T-cell (primary cell): ENCODE results near the gene TBC1D2. TPM values are rescaled to one million over a fixed set of nuclear protein-coding genes. Genes with fewer than 3 reads are reported as not detected.
"Not testable (repeated sequence)": the region's sequence is repeated elsewhere in the genome, so short reads cannot be mapped to it uniquely, and the experiment has no call there.

ENCODE experiments used
- ATAC-seq, 4 experiments: fragments of 200-7000 bp in 3 of 4; fragments of 150-1000 bp in 1 of 4; cut with Tn5 transposase; replicated peaks in 1 of 4; 1 replicate in 3 of 4; 2 replicates in 1 of 4; pipeline ENCODE4 v1.10.0; 2021; ENCODE audit warnings: moderate library complexity in 3 of 4, mild to moderate bottlenecking in 2 of 4, moderate number of reproducible peaks in 1 of 4
- CTCF ChIA-PET, 2 donors: fragments of 300-600 bp; sonication (Branson Sonifier 250); formaldehyde crosslinking; loops; one replicate each; lab custom pipeline; 2022; ENCODE audit warnings: antibody characterized with exemption in 2 of 2; lab: Charles Lee
- POLR2A ChIA-PET, 2 donors: fragments of 300-600 bp; sonication (Branson Sonifier 250); formaldehyde crosslinking; loops; one replicate each; lab custom pipeline; 2022; ENCODE audit warnings: antibody characterized with exemption in 2 of 2; lab: Charles Lee
- DNase-seq, 35 experiments: peaks; one replicate each; pipeline versions ENCODE4 v3.0.0 to v3.0.0-alpha.2; 2013 to 2023
- H3K27ac ChIP-seq: one replicate; pipeline ENCODE4 v1.5.1; 2013; ENCODE audit warnings: low read length
- H3K27me3 ChIP-seq, 2 experiments: replicated peaks in 1 of 2; 1 replicate in 1 of 2; 2 replicates in 1 of 2; pipeline versions ENCODE4 v1.6.1 to v1.7.0; 2013; ENCODE audit warnings: low read length in 1 of 2, mixed read lengths in 1 of 2; ENCODE audit not compliant: control insufficient read depth in 2 of 2, insufficient read depth in 2 of 2; ENCODE audit errors: extremely low read depth in 1 of 2
- H3K36me3 ChIP-seq, 2 donors: 1 replicate in 1 of 2; 2 replicates in 1 of 2; pipeline versions ENCODE4 v1.6.1 to v1.7.0; 2013; ENCODE audit warnings: low read length in 1 of 2; ENCODE audit not compliant: control insufficient read depth in 2 of 2, insufficient read depth in 1 of 2; ENCODE audit errors: extremely low read depth in 1 of 2
- H3K4me1 ChIP-seq, 2 experiments: 1 replicate in 1 of 2; 2 replicates in 1 of 2; pipeline versions ENCODE4 v1.6.1 to v1.7.0; 2013; ENCODE audit warnings: low read length in 2 of 2, mixed read lengths in 1 of 2; ENCODE audit not compliant: insufficient read depth in 2 of 2, control insufficient read depth in 1 of 2; ENCODE audit errors: extremely low read depth in 1 of 2
- H3K4me3 ChIP-seq, 2 donors: 1 replicate in 1 of 2; 2 replicates in 1 of 2; pipeline versions ENCODE4 v1.5.1 to v1.7.0; 2013; ENCODE audit warnings: mild to moderate bottlenecking in 2 of 2, low read length in 1 of 2, moderate library complexity in 1 of 2; ENCODE audit not compliant: control insufficient read depth in 1 of 2; ENCODE audit errors: extremely low read depth in 1 of 2
- H3K9me3 ChIP-seq: 2 replicates; pipeline ENCODE4 v1.7.0; 2013
- H3K27ac Mint-ChIP-seq, 2 donors: one replicate each; pipeline ENCODE4 v1.8.0; 2020 to 2021; ENCODE audit warnings: mild to moderate bottlenecking in 2 of 2, mixed read lengths in 2 of 2
- H3K27me3 Mint-ChIP-seq, 2 donors: one replicate each; pipeline ENCODE4 v1.8.0; 2021 to 2022; ENCODE audit warnings: mixed read lengths in 2 of 2
- H3K36me3 Mint-ChIP-seq: one replicate; pipeline ENCODE4 v1.8.0; 2021; ENCODE audit warnings: mixed read lengths
- H3K4me1 Mint-ChIP-seq, 3 donors: one replicate each; pipeline ENCODE4 v1.8.0; 2020 to 2022; ENCODE audit warnings: mixed read lengths in 3 of 3, mild to moderate bottlenecking in 1 of 3
- H3K4me3 Mint-ChIP-seq, 3 donors: one replicate each; pipeline ENCODE4 v1.8.0; 2020 to 2022; ENCODE audit warnings: mild to moderate bottlenecking in 3 of 3, mixed read lengths in 3 of 3, moderate library complexity in 3 of 3
- H3K9me3 Mint-ChIP-seq, 3 donors: one replicate each; pipeline ENCODE4 v1.8.0; 2020 to 2022; ENCODE audit warnings: mixed read lengths in 3 of 3
- WGBS: methylation state at CpG from one replicate; pipeline ENCODE4 v1.1.5; 2013; ENCODE audit warnings: missing lambda C conversion rate; ENCODE audit not compliant: insufficient coverage; 5-methylcytosine and 5-hydroxymethylcytosine counted together
- total RNA-seq, 35 experiments: library from RNA in 6 of 35; stranded (reverse) in 6 of 35; fragments of 120-200 nt in 1 of 35; gene quantifications; one replicate each; pipeline versions ENCODE4 v1.2.1 to v1.2.4 and lab custom pipeline; 2013 to 2026

Gene TBC1D2
- total RNA-seq, 5 donors from 2014 or later (not counting 1 experiment from before 2014, with no cell fraction given), result 4.5 to 10.7 (median 7.1) TPM

DNA sequence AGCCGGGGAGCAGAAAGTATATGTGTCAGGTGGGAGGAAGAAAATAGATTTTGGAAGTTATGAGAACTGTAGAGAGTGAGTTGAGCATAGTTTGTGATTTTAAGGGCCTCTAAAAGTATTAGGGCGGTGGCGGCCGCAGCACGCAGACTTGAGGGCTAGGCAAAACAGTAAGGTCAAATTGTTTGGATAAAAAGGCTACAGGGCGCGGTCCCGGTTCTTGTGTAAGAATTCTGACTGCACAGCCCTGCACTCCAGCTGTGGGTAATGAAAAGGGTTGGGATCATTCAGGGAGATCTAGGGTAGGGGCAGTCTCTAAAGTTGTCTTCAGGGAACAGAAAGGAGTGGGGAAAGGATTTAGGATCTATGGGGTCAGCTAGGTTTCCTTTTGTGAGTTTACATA lies 12.1 kb upstream of the TBC1D2 start:
- DNase-seq, H3K27ac ChIP-seq, H3K27me3 ChIP-seq, ATAC-seq, H3K9me3 Mint-ChIP-seq, CTCF ChIA-PET, H3K4me3 Mint-ChIP-seq, POLR2A ChIA-PET, H3K9me3 ChIP-seq, H3K27ac Mint-ChIP-seq, H3K4me1 ChIP-seq, H3K36me3 ChIP-seq, H3K36me3 Mint-ChIP-seq, H3K4me1 Mint-ChIP-seq, H3K4me3 ChIP-seq: not testable (repeated sequence)
- H3K27me3 Mint-ChIP-seq, result peaks cover 22 to 34% of the 10 kb centered on the region in 2 donors
- 98% methylated on average over 7 of the region's 8 CpGs for WGBS

DNA sequence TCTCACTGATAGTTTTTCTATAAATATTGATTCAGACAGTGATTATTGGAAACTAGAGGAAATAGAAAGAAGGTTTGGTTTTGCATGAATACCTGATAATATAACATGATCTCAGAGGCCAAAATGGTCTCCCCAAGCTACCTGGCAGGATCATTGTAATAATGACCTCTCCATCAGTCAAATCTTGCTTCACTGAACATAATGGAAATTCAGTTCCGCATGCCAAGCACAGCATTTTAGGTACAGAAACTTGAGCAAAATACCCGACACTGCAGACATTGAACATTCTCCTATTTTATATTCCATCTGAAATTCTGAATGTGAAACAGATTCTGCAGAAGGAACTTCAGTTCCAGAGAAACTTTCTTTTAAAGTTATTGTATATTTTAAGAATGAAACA lies 9.1 kb upstream of the TBC1D2 start:
- no peaks in the 10 kb centered on the region for H3K36me3 ChIP-seq
- ATAC-seq (no peak), DNase-seq (no peak)
- no peaks in the 10 kb centered on the region for H3K9me3 ChIP-seq
- Mint-ChIP-seq H3K9me3 (no peaks in the 10 kb centered on the region), H3K4me3 (no peak overlapping the region), H3K27ac (no peak overlapping the region), H3K27me3 (peaks cover 15 to 17% of the 10 kb centered on the region in 2 donors), H3K4me1 (peaks cover 0 to 3% (median 2%) of the 10 kb centered on the region in 3 donors), H3K36me3 (no peaks in the 10 kb centered on the region)
- POLR2A ChIA-PET, result interaction anchor here in 1 of 2 donors (0.5 kb wide), 1 partner anchor 332 kb away, joined by 5 read pairs; no protein-coding TSS in a partner anchor
- H3K4me3 ChIP-seq, result no peak overlapping the region
- H3K4me1 ChIP-seq, result no peaks in the 10 kb centered on the region
- H3K27ac ChIP-seq, result no peak overlapping the region
- CTCF ChIA-PET, result interaction anchor here (0.7 to 2.0 kb wide), 4 partner anchors 24 to 191 kb away, joined by 3 to 5 read pairs (median 4); no protein-coding TSS in a partner anchor
- WGBS, result 100% methylated on average over 1 of the region's 2 CpGs
- H3K27me3 ChIP-seq, result no peaks in the 10 kb centered on the region

DNA sequence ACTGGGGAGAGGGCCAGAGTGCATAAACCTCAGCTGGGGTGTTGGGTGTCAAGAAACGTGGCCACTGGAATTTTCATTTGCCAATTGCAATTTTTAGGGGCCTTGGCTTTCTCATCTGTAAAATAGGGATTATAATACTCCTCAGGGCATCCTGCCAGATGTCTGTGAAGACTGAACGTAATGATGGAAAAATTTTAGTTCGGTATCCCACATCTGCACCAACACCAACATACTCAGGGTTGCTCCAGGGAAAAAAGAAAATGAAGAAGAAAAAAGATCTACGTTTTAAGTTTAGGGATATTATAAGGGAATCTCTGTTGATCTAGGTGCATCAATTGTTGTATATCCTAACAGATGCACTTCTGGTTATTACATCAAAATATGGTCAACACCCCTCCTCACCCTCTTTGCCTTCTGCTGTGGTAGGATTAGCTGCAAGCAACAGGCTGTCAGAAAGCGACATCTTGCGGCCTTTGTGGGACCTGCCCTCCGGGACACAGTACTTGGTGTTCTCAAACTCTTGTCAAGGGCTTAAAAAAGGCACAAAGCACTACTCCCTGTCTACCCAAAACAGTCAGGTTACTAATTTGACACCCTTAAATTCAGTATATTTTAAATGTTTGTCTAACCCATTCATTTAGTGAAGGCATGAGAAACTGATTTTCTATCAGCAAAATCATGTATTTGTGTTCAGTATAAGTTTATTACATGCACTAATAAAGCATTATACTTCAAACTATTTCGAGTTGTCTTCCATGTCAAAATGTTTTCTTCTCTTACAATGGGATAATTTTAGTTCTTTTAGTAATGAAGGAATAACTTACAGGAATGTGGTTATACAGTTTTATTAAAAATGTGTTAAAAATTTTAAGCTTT lies 8.3 kb upstream of the TBC1D2 start:
- H3K9me3 Mint-ChIP-seq, result no peaks in the 10 kb centered on the region
- H3K27ac Mint-ChIP-seq, result no peak overlapping the region

DNA sequence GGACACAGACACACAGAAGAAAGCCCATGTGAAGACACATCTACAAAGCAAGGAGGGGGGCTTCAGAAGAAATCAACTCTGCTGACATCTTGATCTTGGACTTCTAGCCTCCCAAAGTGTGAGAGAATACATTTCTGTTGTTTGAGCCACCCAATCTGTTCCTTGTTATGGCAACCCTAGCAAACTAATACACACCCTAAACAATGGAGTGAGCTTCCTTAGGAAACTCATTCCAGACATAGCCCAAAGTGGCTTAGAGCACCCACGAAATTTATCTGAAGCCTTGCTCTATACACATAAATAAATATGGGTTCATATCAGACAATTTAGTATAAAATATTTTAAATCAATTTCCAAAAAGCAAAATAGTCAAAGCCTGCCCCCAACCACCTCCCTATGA lies 7.6 kb upstream of the TBC1D2 start:
- Histone ChIP-seq H3K36me3 (no peaks in the 10 kb centered on the region), H3K27ac (no peak overlapping the region), H3K9me3 (no peaks in the 10 kb centered on the region), H3K4me3 (no peak overlapping the region), H3K27me3 (no peaks in the 10 kb centered on the region), H3K4me1 (no peaks in the 10 kb centered on the region)
- H3K27ac Mint-ChIP-seq, result no peak overlapping the region
- peaks cover 0 to 3% (median 2%) of the 10 kb centered on the region in 3 donors for H3K4me1 Mint-ChIP-seq
- no peak overlapping the region for H3K4me3 Mint-ChIP-seq
- DNase-seq, result no peak
- ATAC-seq, result no peak
- peaks cover under 1 to 4% of the 10 kb centered on the region in 2 donors for H3K27me3 Mint-ChIP-seq
- no CpG with 5 or more reads among the region's 1 CpG for WGBS
- no peaks in the 10 kb centered on the region for H3K9me3 Mint-ChIP-seq
- ChIA-PET CTCF (interaction anchor here (0.5 to 2.0 kb wide), 6 partner anchors 8 to 377 kb away, joined by 3 to 5 read pairs (median 4); partner anchors contain the start of gene TBC1D2 (in 1 of the 2)), POLR2A (no interaction called here)
- H3K36me3 Mint-ChIP-seq, result no peaks in the 10 kb centered on the region

More for the DNA sequence above, 8.3 kb upstream of the TBC1D2 start:
- Mint-ChIP-seq H3K4me3 (no peak overlapping the region), H3K4me1 (peaks cover 0 to 3% (median 2%) of the 10 kb centered on the region in 3 donors), H3K27me3 (peaks cover 7 to 11% of the 10 kb centered on the region in 2 donors), H3K36me3 (no peaks in the 10 kb centered on the region)
- H3K27me3 ChIP-seq, result no peaks in the 10 kb centered on the region
- ChIA-PET POLR2A (no interaction called here), CTCF (interaction anchor here (0.5 to 2.0 kb wide), 9 partner anchors 8 to 340 kb away, joined by 3 to 5 read pairs (median 3); partner anchors contain the start of gene TBC1D2 (in 1 of the 2))
- peak; percentile 59 to 88 (median 79) for DNase-seq
- peak; percentile 98 to 100 (median 100) for ATAC-seq
- H3K4me1 ChIP-seq, result no peaks in the 10 kb centered on the region
- H3K4me3 ChIP-seq, result no peak overlapping the region
- H3K9me3 ChIP-seq, result no peaks in the 10 kb centered on the region
- H3K36me3 ChIP-seq, result no peaks in the 10 kb centered on the region
- no peak overlapping the region for H3K27ac ChIP-seq
- WGBS, result 0% methylated on average over 2 of the region's 8 CpGs

DNA sequence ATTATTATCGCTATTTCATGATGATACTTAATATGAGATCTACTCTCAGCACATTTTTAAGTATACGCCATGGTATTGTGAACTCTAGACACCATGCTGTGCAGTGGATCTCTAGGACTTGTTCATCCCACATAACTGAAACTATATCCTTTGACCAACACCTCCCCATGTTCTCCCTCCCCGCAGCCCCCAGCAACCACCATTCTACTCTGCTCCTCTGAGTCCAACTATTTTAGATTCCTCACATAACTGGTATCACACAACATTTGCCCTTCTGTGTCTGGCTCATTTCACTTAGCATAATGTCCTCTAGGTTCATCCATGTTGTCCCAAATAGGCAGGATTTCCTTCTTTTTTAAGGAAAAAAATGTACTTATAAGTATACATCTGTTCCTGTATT lies 6.6 kb upstream of the TBC1D2 start:
- H3K27ac Mint-ChIP-seq, result no peak overlapping the region
- DNase-seq (no peak), ATAC-seq (no peak)
- no peaks in the 10 kb centered on the region for H3K27me3 Mint-ChIP-seq
- H3K9me3 ChIP-seq, result no peaks in the 10 kb centered on the region
- H3K4me1 ChIP-seq, result no peaks in the 10 kb centered on the region
- no peak overlapping the region for H3K4me3 ChIP-seq
- H3K4me1 Mint-ChIP-seq, result peaks cover 2 to 5% (median 3%) of the 10 kb centered on the region in 3 donors
- 96% methylated on average over 2 of the region's 3 CpGs for WGBS
- no peaks in the 10 kb centered on the region for H3K27me3 ChIP-seq
- no peak overlapping the region for H3K27ac ChIP-seq
- H3K9me3 Mint-ChIP-seq, result no peaks in the 10 kb centered on the region
- no peak overlapping the region for H3K4me3 Mint-ChIP-seq
- POLR2A ChIA-PET, result no interaction called here
- H3K36me3 ChIP-seq, result no peaks in the 10 kb centered on the region
- CTCF ChIA-PET, result no interaction called here
- H3K36me3 Mint-ChIP-seq, result no peaks in the 10 kb centered on the region

DNA sequence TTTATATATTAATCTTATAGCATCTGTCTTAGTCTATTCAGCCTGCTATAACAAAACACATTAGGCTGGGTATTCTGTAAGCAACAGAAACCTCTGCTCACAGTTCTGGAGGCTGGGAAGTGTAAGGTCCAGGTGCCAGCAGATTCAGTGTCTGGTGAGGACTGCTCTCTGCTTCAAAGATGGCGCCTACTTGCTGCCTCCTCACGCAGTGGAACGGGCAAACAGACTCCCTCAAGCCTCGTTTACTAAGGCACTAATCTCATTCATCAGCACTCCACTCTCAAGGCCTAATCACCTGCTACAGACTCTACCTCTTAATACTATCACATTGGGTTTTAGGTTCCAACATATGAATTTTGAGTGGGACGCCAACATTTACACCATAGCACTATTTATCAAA lies 5.2 kb upstream of the TBC1D2 start:
- H3K27me3 Mint-ChIP-seq, result no peaks in the 10 kb centered on the region

More for the DNA sequence above, 5.2 kb upstream of the TBC1D2 start:
- ATAC-seq (no peak), DNase-seq (no peak)
- Mint-ChIP-seq H3K27ac (no peak overlapping the region), H3K9me3 (no peaks in the 10 kb centered on the region), H3K4me1 (peaks cover 8 to 11% (median 10%) of the 10 kb centered on the region in 3 donors), H3K4me3 (no peak overlapping the region), H3K36me3 (no peaks in the 10 kb centered on the region)
- POLR2A ChIA-PET, result interaction anchor here in 1 of 2 donors (0.7 kb wide), 1 partner anchor 215 kb away, joined by 4 read pairs; no protein-coding TSS in a partner anchor
- Histone ChIP-seq H3K36me3 (no peaks in the 10 kb centered on the region), H3K4me1 (peaks cover 0 to 7% of the 10 kb centered on the region in 2 experiments), H3K27ac (no peak overlapping the region), H3K27me3 (no peaks in the 10 kb centered on the region), H3K4me3 (no peak overlapping the region), H3K9me3 (no peaks in the 10 kb centered on the region)
- CTCF ChIA-PET, result no interaction called here
- 83% methylated on average over 2 of the region's 5 CpGs for WGBS
